Parathyroid adenoma (tissue), 2 donors: ENCODE results near the gene NDUFS2.
"Not testable (repeated sequence)": the region's sequence is repeated elsewhere in the genome, so short reads cannot be mapped to it uniquely, and the experiment has no call there.

Experiments
- H2AFZ ChIP-seq: fragments of 300-600 bp; sonication (generic); one replicate; pipeline ENCODE4 v1.7.0; 2017; ENCODE audit warnings: antibody characterized with exemption, mild to moderate bottlenecking
- H3K27ac ChIP-seq: fragments of 300-600 bp; sonication (generic); one replicate; pipeline ENCODE4 v1.7.0; 2017
- H3K27me3 ChIP-seq: fragments of 300-600 bp; sonication (generic); one replicate; pipeline ENCODE4 v1.7.0; 2017; ENCODE audit warnings: low read length; ENCODE audit not compliant: control insufficient read depth, insufficient read depth
- H3K36me3 ChIP-seq: fragments of 300-600 bp; sonication (generic); one replicate; pipeline ENCODE4 v1.7.0; 2017; ENCODE audit warnings: low read length; ENCODE audit not compliant: control insufficient read depth, insufficient read depth
- H3K4me1 ChIP-seq: fragments of 300-600 bp; sonication (generic); one replicate; pipeline ENCODE4 v1.7.0; 2017; ENCODE audit warnings: control low read depth
- H3K4me2 ChIP-seq: fragments of 300-600 bp; sonication (generic); one replicate; pipeline ENCODE4 v1.7.0; 2017; ENCODE audit warnings: low read length
- H3K4me3 ChIP-seq: fragments of 300-600 bp; sonication (generic); one replicate; pipeline ENCODE4 v1.7.0; 2017; ENCODE audit warnings: low read depth, low read length
- H3K79me2 ChIP-seq: fragments of 300-600 bp; sonication (generic); one replicate; pipeline ENCODE4 v1.7.0; 2017; ENCODE audit warnings: control low read depth
- H3K9ac ChIP-seq: fragments of 300-600 bp; sonication (generic); one replicate; pipeline ENCODE4 v1.7.0; 2017; ENCODE audit warnings: mild to moderate bottlenecking
- H3K9me3 ChIP-seq: fragments of 300-600 bp; sonication (generic); one replicate; pipeline ENCODE4 v1.7.0; 2017; ENCODE audit warnings: low read length; ENCODE audit not compliant: control insufficient read depth
- TF ChIP-seq, protein P1 (sequence below): fragments of 300-600 bp; sonication (generic); IDR thresholded peaks from one replicate; pipeline ENCODE4 v1.7.0; 2017; ENCODE audit warnings: antibody characterized with exemption, mild to moderate bottlenecking
- donor health status: primary hyperparathyroidism.

NDUFS2 gene

DNA sequence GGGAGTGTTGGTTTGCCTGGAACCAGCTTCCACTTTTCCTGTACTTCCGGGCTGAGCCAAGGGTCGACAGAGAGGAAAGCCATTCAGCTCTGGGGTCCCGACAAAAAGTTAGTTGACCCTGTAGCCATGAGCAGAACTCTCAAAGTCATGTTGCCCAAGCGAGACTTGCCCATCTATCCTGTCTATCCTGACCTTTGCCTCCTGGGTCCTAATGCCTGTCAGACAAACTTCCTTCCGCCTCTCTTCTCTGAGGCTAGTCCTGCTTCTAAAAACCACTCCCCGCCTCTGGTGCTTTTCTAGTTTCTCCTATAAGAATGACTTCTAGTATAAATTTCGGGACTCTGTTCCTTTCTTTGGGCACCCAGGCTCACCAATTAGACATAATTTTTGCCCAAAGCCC lies 48.7 kb downstream of the NDUFS2 start:
- H2AFZ ChIP-seq, result no peak overlapping the region
- no peak overlapping the region for H3K9ac ChIP-seq
- H3K79me2 ChIP-seq, result no peaks in the 10 kb centered on the region
- H3K9me3 ChIP-seq, result no peaks in the 10 kb centered on the region
- no peak overlapping the region for H3K4me2 ChIP-seq
- H3K27ac ChIP-seq, result no peak overlapping the region
- no peak overlapping the region for H3K4me3 ChIP-seq
- TF ChIP-seq, protein P1, sequence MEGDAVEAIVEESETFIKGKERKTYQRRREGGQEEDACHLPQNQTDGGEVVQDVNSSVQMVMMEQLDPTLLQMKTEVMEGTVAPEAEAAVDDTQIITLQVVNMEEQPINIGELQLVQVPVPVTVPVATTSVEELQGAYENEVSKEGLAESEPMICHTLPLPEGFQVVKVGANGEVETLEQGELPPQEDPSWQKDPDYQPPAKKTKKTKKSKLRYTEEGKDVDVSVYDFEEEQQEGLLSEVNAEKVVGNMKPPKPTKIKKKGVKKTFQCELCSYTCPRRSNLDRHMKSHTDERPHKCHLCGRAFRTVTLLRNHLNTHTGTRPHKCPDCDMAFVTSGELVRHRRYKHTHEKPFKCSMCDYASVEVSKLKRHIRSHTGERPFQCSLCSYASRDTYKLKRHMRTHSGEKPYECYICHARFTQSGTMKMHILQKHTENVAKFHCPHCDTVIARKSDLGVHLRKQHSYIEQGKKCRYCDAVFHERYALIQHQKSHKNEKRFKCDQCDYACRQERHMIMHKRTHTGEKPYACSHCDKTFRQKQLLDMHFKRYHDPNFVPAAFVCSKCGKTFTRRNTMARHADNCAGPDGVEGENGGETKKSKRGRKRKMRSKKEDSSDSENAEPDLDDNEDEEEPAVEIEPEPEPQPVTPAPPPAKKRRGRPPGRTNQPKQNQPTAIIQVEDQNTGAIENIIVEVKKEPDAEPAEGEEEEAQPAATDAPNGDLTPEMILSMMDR, result no peak
- H3K36me3 ChIP-seq, result no peaks in the 10 kb centered on the region
- no peaks in the 10 kb centered on the region for H3K27me3 ChIP-seq
- H3K4me1 ChIP-seq, result no peaks in the 10 kb centered on the region

DNA sequence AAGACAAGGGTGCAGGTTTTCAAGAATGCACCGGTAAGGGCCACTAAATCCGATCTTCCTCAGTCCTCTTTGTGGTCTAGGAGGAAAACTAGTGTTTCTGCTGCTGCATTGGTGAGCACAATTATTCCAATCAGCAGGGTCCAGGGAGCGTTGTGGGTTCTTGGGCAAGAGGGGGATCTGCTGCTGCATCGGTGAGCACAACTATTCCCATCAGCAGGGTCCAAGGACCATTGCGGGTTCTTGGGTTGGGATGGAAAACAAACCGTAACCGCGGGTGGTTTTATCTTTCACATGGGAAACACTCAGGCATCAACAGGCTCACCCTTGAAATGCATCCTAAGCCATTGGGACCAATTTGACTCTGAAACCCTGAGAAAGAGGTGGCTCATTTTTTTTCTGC lies 49.4 kb downstream of the NDUFS2 start:
- no peaks in the 10 kb centered on the region for H3K4me1 ChIP-seq
- no peaks in the 10 kb centered on the region for H3K36me3 ChIP-seq
- H3K9me3 ChIP-seq, result no peaks in the 10 kb centered on the region
- no peak overlapping the region for H3K4me2 ChIP-seq
- no peak overlapping the region for H3K9ac ChIP-seq
- no peaks in the 10 kb centered on the region for H3K27me3 ChIP-seq
- H3K4me3 ChIP-seq, result no peak overlapping the region
- no peak overlapping the region for H2AFZ ChIP-seq
- no peaks in the 10 kb centered on the region for H3K79me2 ChIP-seq
- TF ChIP-seq, protein P1, result no peak
- H3K27ac ChIP-seq, result no peak overlapping the region

DNA sequence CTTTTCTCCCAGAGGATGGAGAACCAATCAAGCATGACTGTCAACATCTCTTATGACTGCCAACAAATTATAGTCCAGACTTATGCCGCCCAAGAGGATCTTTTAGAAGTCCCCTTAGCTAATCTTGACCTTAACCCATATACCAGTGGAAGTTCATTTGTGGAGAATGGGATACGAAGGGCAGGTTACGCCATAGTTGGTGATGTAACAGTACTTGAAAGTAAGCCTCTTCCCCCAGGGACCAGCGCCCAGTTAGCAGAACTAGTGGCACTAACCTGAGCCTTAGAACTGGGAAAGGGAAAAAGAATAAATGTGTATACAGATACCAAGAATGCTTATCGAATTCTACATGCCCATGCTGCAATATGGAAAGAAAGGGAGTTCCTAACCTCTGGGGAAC lies 53.1 kb downstream of the NDUFS2 start:
- not testable (repeated sequence) for H3K4me3 ChIP-seq, H2AFZ ChIP-seq, H3K9ac ChIP-seq, H3K9me3 ChIP-seq, H3K4me2 ChIP-seq, H3K36me3 ChIP-seq, H3K79me2 ChIP-seq, H3K4me1 ChIP-seq, H3K27me3 ChIP-seq, H3K27ac ChIP-seq

DNA sequence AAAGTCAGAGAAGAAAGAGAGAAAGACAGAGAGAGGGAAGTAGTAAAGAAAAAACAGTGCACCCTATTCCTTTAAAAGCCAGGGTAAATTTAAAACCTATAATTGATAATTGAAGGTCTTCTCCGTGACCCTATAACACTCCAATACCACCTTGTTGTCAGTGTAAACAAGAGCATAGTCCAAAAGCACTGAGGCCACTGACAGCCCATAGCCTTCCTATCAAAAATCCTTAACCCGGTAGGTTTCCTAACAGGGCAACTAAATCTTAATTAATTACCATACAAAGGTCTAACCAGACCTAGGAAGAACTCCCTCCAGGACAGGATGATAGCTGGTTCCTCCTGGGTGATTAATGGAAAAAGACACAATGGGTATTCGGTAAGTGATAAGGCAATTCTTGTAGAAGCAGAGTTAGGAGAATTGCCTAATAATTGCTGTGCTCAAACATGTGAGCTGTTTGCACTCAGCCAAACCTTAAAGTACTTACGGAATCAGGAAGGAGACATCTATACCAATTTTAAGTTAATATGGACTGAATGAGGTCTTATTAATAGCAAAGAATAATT lies 53.9 kb downstream of the NDUFS2 start:
- not testable (repeated sequence) for H3K4me3 ChIP-seq, H3K79me2 ChIP-seq, H3K27me3 ChIP-seq, H3K4me2 ChIP-seq, H3K36me3 ChIP-seq, H3K27ac ChIP-seq, H2AFZ ChIP-seq, H3K9me3 ChIP-seq, H3K9ac ChIP-seq, H3K4me1 ChIP-seq

DNA sequence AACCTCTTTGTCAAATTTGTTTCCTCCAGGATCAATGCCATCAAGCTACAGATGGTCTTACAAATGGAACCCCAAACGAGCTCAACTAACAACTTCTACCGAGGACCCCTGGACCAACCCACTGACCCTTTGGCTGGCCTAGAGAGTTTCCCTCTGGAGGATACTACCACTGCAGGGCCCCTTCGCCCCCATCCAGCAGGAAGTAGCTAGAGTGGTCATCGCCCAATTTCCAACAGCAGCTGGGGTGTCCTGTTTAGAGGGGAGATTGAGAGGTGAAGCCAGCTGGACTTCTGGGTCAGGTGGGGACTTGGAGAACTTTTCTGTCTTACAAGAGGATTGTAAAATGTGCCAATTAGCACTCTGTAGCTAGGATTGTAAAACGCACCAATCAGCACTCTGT lies 54.9 kb downstream of the NDUFS2 start:
- not testable (repeated sequence) for H3K4me2 ChIP-seq, H3K4me3 ChIP-seq, H3K9me3 ChIP-seq, H3K27ac ChIP-seq, H3K79me2 ChIP-seq, H3K4me1 ChIP-seq, H3K9ac ChIP-seq, H2AFZ ChIP-seq, H3K36me3 ChIP-seq, H3K27me3 ChIP-seq

DNA sequence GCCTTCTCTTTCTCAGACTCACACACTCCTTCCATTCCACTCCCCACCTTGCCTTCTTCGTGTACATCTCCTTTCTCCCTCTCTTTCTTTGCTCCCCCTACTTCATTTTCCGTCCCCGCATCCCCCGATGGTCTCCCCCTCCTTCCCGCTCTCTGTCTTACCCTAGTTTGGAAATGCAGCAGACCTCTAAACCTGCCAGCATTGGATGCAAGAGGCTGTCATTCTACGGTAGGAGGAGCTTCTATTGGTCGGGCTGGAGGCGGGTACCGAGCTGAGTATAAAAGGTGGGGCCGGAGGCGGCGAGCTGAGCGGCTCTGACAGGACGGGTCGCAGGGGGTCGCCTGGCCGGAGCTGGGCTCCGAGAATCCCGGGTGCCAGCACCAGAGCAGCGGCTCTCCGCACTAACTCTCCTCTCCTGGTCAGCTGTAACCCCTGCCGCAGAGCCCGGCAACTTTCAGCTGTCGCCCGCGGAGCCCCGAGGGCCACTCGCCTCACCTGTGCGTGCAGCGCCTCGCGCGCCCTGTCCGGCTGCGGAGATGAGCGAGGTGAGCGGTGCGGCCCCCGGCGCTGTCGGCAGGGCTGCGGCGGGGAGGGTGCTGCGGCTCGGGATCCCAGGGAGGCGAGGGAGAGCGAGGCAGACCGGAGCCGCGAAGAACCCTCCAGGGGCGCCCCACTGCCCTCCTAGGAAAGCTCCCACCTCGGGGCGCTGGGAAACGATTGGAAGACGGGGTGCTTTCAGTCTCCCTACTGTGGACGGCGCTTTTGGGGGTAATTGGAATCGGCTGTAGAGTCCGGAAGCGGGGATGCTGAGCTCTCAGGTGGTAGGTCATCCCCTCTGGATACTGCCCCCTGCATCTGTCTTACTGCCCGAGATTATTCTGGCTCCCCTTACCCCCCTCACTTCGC lies 56.5 kb downstream of the NDUFS2 start, which contains the start of gene PCP4L1:
PCP4L1 (plus strand) TSS at position 307 of the 906 bp plus-strand sequence; CDS start at position 537, 230 bp downstream.
- H3K79me2 ChIP-seq, result no peaks in the 10 kb centered on the region
- H2AFZ ChIP-seq, result peak within 1 kb of the TSS; percentile 71
- H3K27ac ChIP-seq, result no peak within 1 kb of the TSS
- peak within 1 kb of the TSS; percentile 49 for H3K4me3 ChIP-seq
- H3K4me2 ChIP-seq, result peak within 1 kb of the TSS; percentile 82
- no peak within 1 kb of the TSS for H3K9ac ChIP-seq
- peaks cover 4% of the 10 kb centered on the region for H3K4me1 ChIP-seq
- H3K27me3 ChIP-seq, result no peaks in the 10 kb centered on the region
- no peaks in the 10 kb centered on the region for H3K36me3 ChIP-seq
- TF ChIP-seq, protein P1, result no peak
- no peaks in the 10 kb centered on the region for H3K9me3 ChIP-seq
